ENCODE results near the gene PPP2R5D.

Gene PPP2R5D

DNA sequence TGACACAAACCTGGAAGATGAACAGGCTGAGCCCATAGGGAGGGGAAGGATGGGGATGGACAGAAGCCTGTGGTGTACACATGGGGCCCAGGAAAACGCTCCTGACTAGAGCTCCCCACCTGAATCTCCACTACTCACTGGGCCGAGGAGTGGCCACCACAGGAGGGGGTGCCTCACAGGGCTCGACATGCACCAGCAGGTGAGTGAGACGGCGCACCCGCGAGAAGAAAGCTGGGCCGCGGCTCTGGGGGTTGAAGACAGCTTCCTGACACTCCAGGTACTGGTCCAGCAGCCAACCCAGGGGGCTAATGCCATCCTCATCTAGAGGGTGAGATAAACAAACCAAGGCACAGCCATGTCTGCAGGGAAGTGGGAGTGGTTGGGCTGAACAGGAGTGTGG is 58.9 kb downstream of the PPP2R5D start:
- TF ChIP-seq CTCF (conservative IDR thresholded peaks at IDR 0.05) (no peak), ZFX (IDR thresholded peaks at IDR 0.05) (no peak)
- H3K27ac ChIP-seq = no peak overlapping the region

- TF ChIP-seq ZFX (IDR thresholded peaks at IDR 0.05) = no peak
- no peak for TF ChIP-seq CTCF (conservative IDR thresholded peaks at IDR 0.05)
- H3K27ac ChIP-seq = no peak overlapping the region
Measured at GRCh38 chr6:43045371-43045930, 61.1 kb downstream of the PPP2R5D start.

GRCh38 chr6:43047998-43048397 is 63.6 kb downstream of the PPP2R5D start:
- no peak for TF ChIP-seq CTCF (conservative IDR thresholded peaks at IDR 0.05)
- TF ChIP-seq ZFX (IDR thresholded peaks at IDR 0.05) = no peak
- no peak overlapping the region for H3K27ac ChIP-seq

GRCh38 chr6:43050981-43051380 is 66.6 kb downstream of the PPP2R5D start:
- H3K27ac ChIP-seq = no peak overlapping the region
- TF ChIP-seq CTCF (conservative IDR thresholded peaks at IDR 0.05) = no peak
- no peak for TF ChIP-seq ZFX (IDR thresholded peaks at IDR 0.05)

- TF ChIP-seq ZFX (IDR thresholded peaks at IDR 0.05) (no peak), CTCF (conservative IDR thresholded peaks at IDR 0.05) (no peak)
- peak overlapping the region; percentile 90; the same call in 1 of the 2 replicates for H3K27ac ChIP-seq
Measured at GRCh38 chr6:43052225-43052841, 68.0 kb downstream of the PPP2R5D start.

- TF ChIP-seq CTCF (conservative IDR thresholded peaks at IDR 0.05) (no peak), ZFX (IDR thresholded peaks at IDR 0.05) (no peak)
- H3K27ac ChIP-seq = peak overlapping the region; percentile 90
Measured at GRCh38 chr6:43052842-43053544, 68.6 kb downstream of the PPP2R5D start.

DNA sequence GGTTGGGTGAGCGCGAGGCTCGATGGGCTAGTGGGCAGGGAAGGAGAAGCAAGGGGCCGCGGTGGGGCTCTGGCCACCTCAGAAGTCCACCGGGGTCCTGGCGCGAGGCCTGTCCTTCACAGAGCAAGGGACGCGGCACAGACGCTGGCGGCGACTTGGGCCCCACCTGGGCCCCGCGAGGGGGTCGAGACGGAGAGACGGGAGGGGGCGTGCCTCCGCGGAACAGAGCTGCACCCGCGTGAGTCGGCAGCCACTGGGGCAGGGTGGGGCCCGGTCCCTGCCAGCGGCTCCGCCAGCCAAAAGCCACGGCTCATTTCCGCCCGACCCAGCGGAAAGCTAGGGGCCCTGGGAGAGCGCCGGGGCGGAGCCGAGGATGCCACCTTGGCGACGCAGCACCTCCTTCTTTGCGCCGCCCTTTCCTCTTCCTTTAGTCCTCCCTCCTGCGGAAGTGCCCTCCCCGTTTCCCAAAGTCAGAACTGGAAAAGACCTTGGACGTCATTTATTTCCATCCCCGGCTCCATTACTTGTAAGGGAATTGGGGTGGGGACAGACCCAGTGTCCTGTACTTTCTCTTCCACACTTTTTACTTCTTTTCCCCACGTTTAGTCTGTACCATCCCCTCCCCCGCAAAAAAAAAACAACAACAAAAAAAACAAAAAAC is 69.3 kb downstream of the PPP2R5D start, which contains the start of gene CUL7:
CUL7 (minus strand) TSS at position 307 of the 661 bp plus-strand sequence. CDS start 1,063 bp downstream, outside the sequence.
- H3K27ac ChIP-seq = peak within 1 kb of the TSS; percentile 90
- no peak for TF ChIP-seq CTCF (conservative IDR thresholded peaks at IDR 0.05)
- TF ChIP-seq ZFX (IDR thresholded peaks at IDR 0.05) = peak; percentile 68; the same call in 1 of the 2 replicates
